ENCODE results near the gene MRPL53.
A peak's percentile ranks its signal among the peaks of the same experiment; 100 is the strongest.

Gene MRPL53

DNA sequence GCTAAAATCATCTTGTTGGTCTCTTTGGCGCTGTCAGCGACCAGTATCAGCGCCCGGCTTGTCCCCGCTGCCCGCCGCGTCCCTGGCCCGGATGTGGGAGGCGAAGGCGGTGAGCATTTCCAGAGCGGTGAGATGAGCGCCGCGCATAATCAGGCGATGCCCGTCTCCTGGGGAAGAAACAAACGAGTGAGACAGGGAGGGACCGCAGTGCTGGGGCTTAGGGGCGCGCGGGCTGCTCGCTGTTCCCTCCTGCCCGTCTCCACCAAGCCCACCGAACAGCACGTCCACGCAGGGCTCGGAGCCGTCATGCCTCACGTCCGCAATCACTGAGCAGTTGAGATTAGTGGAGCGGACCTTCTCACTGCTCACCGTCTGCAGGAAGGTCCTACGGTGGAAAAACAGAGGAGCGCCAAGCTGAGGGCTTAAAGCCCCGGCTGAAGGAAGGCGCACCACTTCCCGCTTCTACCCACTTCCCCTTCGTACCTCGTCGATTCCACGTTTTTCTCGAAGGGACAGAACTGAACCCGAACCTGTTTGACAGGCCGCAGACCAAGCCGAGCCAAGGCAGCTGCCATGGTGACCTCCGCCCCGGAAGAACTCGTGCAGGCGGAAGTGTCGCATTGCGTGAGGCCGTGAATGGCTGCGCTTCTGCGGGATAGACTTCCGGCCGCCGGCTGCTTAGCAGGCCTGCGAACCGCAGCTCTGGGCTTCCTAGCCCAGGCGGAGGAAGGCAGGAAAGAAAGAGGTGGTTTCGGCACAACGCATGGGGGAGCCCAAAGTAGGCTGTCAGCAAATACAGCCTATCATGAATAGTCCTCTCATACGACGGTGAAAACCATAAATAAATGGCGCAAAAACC lies at the start of gene MRPL53:
Gene MRPL53 (minus strand): TSS at position 595 of the 859 bp plus-strand sequence. CDS start 20 bp downstream, at position 575.
- peak; percentile 84 for DNase-seq

DNA sequence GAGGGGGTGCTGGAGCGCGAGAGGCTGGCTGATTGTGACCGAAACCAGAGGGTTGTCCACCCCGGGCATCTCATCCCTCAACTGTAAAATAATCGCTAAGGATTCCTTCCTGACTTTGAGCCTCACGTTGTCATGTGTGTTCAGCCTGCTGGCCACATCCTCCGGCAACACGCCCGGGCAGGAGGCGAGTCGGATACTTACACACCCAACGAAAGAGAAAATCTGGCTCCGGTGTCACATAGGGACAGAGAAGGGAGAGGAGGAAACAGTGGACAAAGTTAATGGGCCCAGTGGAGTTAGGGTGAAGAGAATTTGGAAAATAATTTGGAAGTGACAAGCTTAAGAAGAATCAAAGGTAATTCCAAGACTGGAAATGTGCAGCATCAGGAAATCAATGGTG lies 44.2 kb upstream of the MRPL53 start:
- no peak for DNase-seq

DNA sequence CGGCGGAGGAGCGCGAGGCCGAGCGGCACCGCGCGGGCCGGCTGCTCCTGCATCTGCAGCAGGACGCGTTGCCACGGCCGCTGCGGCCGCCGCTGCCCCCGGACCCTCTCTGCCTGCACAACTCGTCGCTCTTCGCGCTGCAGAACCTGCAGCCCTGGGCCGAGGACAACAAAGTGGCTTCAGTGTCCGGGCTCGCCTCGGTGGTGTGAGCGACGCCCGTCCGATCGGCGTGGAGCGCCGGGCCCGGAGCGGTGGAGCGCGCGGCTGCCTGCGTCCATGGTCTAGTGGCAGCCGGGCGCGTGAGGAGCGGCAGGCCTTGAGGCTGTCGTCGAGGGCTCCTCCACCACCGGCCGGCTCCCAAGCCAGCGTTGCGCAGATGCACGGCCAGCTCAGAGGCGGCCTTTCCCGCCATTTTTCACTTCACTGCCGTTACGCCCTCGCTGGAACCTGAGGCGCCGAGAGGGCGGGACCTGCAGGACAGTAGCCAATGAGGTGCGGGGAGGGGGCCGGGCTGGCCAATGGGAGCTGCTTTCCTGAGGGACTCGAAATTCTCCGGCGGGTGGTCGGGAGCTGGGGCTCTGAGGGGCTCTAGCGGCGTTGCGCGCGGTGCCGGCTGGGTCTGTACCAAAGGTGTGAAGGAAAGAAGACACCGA lies 43.6 kb upstream of the MRPL53 start:
- DNase-seq = no peak

DNA sequence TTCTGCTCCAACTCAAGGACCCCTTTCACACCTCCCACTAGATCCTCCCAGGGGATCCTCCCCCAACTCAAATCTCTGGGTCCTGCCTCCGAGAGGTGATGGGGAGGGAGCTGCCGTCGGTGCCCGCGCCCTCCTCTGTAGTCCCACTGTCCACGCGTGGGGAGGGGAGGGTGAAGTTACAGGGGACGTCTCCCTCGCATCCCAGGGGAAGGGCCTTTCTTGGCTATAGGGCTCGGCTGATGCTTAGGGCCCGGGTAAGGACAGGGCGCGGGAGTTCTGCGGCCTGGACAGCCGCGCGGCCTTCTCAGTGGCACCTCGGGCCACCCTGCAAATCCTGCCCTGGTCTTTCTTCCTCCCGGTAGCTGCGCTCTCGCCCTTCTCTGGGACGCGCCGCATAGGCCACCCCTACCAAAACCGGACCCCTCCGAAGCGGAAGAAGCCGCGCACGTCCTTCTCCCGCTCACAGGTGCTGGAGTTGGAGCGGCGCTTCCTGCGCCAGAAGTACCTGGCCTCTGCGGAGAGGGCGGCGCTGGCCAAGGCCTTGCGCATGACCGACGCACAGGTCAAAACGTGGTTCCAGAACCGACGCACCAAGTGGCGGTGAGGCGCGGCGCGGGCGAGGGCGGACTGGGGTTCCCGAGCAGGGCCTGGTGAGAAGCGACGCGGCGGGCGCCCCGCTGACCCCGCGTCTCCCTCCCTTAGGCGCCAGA lies 42.9 kb upstream of the MRPL53 start:
- no peak for DNase-seq

DNA sequence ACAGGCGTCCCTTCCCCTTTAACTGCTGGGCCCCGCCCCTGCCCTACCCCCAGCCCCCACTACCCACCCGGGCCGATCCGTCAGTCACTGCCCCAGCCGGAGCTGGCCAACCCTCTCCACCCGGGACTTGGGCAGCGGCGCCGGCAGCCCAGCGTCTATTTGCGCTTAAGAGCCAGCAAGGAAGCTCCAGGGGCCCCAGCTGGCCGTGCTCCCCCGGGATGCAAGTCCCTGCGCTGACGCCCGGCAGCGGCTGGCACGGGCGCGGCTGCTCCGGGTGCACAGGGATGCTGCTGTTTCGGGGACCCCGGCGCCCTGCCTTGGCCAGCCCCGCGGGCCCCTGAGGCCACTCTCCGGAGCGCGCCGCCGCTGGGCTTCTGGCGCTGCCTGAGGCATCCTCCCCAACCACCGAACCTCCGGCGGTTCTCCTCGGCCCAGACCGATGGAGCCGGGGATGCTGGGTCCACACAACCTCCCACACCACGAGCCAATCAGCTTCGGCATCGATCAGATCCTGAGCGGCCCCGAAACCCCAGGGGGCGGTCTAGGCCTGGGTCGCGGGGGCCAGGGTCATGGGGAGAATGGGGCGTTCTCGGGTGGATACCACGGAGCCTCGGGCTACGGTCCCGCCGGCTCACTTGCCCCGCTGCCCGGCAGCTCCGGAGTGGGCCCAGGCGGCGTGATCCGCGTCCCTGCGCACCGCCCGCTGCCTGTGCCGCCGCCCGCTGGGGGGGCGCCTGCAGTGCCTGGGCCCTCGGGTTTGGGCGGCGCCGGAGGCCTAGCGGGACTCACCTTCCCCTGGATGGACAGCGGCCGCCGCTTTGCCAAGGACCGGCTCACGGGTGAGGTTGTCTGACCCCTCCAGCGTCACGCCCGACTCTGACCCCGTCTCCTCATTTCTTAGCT lies 42.1 kb upstream of the MRPL53 start, which contains the start of gene TLX2:
Gene TLX2 (plus strand): TSS at position 83 of the 903 bp plus-strand sequence. CDS start 357 bp downstream, at position 440.
- DNase-seq = no peak

DNA sequence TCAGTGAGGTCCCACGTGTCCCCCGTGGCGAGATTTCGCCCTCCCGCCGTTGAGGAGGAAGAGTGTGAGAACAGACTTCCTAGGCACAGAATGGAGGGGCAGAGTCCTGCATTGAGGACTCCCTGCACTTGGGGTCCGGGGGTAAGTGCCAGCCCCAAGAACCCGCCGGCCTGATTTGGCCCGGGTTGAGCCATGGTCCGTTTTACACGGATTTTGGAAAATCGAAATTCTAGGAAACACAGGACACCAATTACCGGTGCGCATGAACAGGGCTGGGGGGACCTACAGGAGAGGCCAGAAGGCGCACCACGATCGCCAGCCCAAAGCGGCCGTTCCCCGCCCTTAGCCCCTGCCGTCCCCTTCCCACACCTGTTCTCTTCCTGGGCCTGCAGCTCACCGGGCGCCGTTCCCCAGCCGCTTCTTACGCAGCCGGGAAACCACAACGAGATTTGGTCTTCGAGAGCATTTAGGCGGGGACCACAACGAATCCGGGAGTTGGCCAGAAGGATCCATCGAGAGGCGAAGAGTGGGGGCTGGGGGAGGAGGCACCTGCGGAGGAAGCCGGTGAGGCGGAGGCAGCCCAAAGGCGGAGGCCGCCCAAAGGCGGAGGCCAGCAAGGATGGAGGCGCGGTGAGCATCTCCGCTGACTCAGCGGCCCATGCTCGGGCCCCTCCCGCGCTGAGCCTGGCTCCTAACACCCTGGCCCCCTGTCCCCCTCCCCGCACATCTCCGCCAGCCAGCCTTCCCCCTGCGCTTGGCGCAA lies 41.3 kb upstream of the MRPL53 start:
- DNase-seq = no peak

DNA sequence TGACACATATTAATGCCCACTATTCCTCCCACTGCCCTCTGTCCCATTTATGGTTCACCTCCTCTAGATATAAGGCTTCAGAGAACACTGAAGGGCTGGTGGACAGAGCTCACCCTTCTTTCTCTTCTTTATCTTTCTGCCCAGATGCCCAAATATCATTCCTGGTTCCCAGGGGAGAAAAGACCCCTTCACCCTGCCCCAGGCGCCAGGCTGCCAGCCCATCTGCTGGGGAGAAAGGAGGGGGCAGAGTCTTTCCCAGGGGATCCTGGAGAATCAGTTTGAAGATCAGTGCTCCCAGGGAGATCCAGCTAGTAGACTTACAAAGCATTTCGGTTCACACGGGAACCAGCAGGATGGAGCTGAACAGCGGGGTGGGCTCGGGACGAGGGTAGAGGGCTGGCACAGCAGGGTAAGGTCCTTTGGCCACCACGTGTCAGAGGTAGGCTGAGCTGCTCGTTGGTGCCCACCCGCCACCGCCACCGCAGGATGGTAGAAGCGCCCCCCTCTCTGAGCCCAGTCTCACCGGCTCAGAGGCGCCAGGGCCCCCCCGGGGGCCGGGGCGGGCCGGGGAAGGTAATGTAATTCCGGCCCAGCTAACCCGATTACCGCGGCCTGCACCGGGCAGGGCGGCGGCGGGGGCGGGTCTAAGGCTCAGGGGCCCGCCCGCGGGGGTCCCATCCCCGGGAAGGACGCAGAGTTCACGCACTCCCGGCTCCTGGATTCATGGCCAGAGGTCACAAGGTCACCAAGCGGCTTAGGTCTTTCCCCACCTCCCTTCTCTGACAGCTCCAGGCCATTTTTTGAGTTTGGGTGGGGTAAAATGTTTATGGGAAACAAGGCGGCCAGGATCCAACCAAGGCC lies 40.5 kb upstream of the MRPL53 start:
- DNase-seq = no peak

DNA sequence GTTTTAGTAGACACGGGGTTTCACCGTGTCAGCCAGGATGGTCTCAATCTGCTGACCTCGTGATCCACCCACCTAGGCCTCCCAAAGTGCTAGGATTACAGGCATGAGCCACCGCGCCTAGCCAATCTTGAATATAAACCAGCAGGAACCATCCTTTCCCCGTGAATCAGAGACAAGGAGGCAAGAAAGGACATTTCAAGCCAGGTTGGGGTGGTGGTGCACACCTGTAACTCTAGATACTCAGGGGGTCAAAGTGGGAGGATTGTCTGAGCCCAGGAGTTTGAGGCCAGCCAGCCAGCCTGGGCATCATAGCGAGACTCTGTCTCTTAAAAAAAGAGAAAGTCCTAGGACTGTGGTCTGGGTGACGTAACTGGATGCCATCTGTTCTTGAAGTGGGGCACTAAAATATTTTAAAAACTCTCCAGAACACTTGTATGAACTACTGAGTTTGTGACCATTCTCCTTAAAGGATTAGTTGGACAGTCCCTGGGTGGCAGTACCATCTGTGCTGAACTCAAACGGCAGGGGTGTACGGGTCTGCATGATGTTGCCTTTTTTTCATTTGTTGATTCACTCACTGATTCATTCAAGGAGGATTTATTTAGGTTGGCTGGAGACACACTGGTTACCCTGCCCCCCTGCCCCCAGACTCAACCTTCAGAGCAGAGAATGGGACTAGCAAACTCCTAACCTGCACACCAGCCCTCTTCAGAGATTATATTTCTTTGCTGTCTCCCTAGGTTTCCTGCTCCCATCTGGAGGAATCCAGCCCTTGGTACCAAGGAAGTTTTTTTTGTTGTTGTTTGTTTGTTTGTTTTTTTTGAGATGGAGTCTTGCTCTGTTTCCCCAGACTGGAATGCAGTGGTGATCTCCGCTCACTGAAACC lies 38.9 kb upstream of the MRPL53 start:
- no peak for DNase-seq

DNA sequence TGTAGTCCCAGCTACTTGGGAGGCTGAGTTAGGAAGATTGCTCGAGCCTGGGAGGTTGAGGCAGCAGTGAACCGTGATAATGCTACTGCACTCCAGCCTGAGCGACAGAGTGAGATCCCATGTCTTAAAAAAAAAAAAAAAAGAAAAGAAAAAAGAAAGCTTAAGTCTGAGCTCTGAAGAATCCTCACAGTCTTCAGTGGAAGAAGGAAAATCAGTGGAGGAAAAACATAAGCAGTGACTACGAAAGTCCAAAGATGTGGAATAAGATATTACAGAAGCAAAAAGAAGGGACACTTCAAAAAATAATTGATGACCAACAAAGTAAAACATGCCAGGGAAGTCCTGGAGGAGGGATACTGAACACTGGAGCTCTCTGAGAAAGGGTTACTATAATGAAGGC lies 37.8 kb upstream of the MRPL53 start:
- no peak for DNase-seq

DNA sequence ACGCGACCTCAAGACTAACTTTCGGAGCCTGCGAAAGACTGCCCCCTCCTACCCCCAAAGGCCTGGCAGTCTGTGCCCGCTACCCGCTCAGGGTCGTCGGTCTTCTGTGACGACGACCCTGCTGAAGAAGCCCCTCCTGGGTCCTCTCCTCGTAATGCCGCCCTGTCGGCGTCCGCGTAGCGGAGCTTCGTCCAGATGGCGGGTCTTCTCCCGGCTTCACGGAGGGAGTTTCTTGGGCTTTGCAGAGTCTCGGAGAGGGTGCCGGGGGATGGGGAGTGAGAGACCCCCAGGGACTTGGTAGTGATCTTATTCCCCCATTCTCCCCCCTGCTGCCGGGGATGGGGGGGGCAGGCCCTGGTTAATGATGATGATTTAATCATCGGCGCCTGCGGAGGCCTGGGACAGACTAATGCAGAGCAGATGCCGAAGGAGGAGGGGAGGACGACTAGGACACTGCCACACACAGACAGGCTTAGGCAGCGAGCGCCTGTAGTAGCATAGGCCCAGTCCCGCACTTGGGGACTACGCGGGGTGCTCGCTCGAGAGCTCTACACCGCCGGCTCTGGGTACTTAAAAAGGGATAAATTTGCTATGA lies 35.5 kb upstream of the MRPL53 start:
- DNase-seq = peak; percentile 21

DNA sequence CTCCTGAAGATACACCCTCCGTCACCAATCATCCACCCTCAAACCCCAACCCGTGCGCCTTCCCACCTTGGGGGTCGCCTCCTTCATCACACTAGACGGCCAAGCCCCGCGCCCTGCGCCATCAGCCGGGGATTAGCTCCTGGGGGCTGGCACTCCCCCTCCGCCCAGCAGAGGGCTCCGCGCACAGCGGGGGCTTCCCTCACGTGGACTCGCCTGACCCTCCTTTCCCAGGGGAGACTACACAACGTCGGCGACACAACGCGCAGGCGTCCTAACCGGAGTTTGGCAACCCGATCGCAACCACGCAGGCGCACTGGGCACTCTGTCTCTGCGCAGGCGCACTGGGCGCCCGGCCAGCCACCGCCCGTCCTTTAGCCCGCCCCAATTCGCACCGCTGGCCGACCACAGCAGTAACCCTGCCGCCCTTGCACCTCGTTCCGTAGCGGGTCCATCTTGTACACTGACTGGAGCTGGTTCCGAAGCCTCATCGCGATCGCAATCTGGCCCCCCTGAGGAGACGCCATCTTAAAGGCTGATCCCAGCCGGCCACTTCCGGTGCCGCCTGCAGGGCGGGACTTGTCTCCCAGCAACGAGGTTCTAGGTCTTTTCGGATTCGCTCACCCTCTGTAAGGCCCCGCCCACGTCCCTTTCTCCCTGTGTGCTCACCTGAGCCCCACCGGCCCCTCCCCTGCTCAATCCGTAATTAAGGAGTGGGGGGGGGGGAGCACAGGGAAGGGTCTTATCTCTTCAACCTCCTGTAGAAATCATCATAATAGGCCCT lies 34.9 kb upstream of the MRPL53 start, which contains the start of gene PCGF1:
Gene PCGF1 (minus strand): TSS at position 551 of the 781 bp plus-strand sequence. CDS start 27 bp downstream, at position 524.
- peak; percentile 91 for DNase-seq

DNA sequence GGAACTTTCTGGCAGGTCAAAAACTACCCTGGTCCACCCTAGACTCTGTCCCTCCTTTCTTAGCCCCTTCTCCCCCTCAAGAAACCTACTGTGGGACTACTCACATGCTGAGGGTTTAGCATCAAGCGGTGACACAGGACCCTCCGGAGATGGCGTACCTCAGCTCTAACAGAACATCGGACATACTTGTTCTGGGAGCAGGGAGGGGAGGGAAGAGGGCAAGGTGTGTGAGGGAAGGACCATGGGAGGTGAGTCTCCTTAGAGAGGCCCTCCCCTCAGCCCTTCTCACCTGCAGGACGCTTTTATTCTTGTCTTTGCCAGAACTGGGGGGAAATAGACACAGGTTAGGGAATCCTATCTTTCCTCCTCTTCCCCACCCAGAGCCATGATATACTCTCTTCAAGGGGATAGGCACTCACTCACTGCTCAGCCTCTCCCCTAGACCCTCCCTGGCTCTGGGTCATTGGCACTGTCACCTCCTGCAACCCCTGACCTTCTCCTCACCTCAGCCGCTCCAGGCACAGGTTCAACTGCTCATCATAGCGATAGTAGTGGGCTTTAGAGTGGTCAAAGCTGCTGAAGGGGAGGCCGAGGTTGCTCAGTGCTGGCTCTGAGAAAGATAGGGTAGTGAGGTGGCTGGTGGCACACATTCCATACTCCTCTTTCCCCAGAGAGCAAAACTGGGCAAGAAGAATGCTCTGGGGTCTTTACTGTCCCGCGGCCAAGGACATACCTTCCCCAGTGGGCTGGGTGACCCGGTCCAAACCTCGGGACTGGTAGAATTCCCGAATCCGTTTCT lies 33.2 kb upstream of the MRPL53 start:
- DNase-seq = no peak

DNA sequence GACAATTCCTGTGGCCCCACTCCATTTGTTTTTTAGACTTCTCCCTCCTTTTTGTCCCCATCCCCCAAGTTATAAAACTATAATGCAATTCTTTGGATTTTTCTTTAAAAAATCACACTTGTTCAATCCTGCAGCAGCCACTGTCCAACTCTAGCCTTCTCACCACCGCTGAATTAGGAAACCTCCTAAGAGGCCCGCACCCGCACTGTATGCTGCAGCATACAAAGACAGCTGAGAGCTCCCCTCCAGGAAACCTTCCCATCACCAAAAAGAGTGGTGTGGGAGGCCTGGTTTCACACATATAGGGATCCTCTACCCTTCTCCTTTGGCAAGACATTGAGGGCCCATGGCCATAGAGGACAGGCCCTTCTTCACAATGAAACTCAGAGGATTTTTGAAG lies 32.1 kb upstream of the MRPL53 start:
- no peak for DNase-seq

DNA sequence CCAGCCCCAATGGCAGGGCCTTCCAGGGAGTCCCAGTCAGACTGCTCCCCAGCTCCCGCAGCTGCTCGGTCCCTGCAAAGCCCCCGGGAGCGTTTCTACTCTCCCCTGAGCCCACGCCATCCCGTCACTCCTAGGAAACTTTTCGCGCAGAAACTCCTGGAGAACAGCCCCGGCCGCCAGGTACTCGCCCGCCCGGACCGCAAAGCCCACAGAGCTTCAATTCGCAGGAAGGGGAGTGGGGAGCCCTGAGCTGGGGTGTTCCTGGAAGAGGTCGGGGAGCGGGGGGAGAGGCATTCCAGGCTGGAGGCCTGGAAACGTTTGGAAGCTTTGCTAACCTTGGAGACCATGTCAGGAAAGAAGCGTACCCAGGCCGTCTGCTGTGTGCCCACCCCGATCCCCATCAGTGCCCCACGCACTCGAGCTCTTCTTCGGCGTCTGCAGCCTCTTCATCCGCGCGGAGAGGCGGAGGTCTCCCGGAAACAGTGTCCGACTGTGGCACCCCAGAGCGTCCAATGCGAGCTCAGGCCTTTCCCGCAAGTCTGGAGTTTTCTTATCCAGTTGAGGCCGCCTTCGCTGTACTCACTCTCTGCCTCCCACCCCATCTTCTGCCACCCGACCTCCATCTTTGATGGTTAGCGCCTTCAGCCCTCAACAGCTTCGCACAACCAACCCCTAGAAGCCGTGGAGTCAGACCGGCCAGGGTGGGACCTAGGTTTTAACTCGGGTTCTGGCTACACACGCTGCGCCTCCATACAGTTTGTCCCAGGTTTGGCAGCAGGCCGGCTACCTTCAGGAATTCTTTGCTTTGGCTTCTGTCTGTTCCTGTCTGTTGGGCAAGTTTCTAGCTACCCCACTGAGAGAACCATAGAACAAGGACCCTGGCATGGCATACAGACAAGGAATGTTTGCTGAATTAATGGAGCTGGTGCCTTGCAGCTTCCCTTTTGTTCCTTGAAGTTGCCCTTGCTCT lies 31.3 kb upstream of the MRPL53 start:
- DNase-seq = no peak

DNA sequence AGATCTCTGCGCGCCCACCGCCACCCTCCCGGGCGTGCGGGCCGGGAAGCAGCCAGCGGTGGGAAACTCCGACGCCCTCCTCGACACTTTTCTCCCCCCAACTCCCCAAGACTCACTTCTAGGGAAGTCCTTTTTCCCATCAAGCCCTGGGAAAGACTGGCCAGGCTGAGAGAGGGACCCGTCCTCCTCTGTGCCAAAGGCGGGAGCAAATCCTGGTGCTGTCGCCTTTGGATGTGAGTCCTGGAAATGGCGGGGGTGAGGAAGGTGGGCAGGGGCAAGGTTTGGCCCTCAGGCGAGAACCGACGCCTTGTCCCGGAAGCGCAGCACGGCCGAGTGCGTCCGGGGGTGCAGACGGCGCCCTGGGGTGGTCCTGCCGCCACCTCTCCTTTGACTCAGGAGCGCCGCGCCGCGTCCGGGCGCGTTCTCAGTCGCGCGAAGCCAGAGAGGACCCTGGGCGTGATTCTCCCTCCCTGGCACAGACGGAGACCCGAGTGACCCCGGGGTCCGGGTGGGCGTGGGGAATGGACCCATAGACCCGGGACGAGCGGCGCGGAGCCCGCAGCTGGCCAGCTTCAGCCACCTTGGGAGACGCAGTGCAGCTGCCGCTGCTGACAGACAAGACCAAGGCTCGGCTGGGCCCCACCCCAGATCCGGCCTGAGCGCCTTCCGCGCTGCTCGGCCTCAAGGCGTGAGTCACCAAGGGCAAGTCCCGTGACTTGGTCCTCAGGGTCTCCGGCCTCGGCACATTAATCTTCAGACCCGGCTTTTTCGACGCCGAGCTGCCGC lies 30.4 kb upstream of the MRPL53 start:
- peak; percentile 17 for DNase-seq

Measured in kidney glomerular epithelial cell (primary cell).